Fibroblast of the aortic adventitia (primary cell): ENCODE results near the gene MBD1. TPM values are rescaled to one million over a fixed set of nuclear protein-coding genes. Genes with fewer than 3 reads are reported as not detected.
"Not testable (repeated sequence)": the region's sequence is repeated elsewhere in the genome, so short reads cannot be mapped to it uniquely, and the experiment has no call there.

Experiments used
- DNase-seq: peaks from one replicate; pipeline ENCODE4 v3.0.0-alpha.2; 2010; ENCODE audit warnings: low read depth
- H3K4me3 ChIP-seq: 2 replicates; pipeline ENCODE4 v1.5.1; 2011; ENCODE audit warnings: low read depth, mild to moderate bottlenecking, control low read depth, low read length, moderate library complexity
- CTCF ChIP-seq: IDR thresholded peaks from 2 replicates; pipeline ENCODE4 v1.5.1; 2011; ENCODE audit warnings: mild to moderate bottlenecking, low read length, control low read depth, inconsistent platforms; ENCODE audit not compliant: insufficient read depth
- total RNA-seq: library from RNA; depleted of rRNA; stranded (reverse); fragments of >200 nt; gene quantifications from 2 replicates; pipeline ENCODE4 v1.2.3, GENCODE V29; 2012; ENCODE audit warnings: low replicate concordance

Gene MBD1
- total RNA-seq, 1 donor, result 50.3 TPM

GRCh38 chr18:50313031-50313607, 31.8 kb upstream of the MBD1 start:
- no peak overlapping the region for H3K4me3 ChIP-seq
- no peak for DNase-seq
- TF ChIP-seq CTCF, result no peak

GRCh38 chr18:50312296-50313030, 31.1 kb upstream of the MBD1 start:
- TF ChIP-seq CTCF, result no peak
- no peak overlapping the region for H3K4me3 ChIP-seq
- no peak for DNase-seq

DNA sequence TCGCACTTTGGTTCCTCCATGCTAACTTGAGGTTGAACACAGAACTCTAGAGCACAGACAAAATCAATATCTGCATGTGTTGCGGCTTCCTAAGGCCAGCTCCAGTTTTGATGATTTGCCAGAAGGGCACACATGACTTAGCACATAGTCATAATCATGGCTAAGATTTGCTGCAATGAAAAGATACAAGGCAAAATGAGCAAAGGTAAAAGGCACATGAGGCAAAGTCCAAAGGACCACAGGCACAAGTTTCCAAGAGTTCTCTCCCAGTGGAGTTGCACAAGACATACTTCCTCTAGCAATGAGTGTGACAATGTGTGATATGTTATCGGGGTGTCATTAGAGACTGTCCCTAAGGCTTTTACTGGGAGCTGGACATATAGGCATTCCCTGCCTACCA, 30.3 kb upstream of the MBD1 start:
- no peak for TF ChIP-seq CTCF
- H3K4me3 ChIP-seq, result no peak overlapping the region
- no peak for DNase-seq

DNA sequence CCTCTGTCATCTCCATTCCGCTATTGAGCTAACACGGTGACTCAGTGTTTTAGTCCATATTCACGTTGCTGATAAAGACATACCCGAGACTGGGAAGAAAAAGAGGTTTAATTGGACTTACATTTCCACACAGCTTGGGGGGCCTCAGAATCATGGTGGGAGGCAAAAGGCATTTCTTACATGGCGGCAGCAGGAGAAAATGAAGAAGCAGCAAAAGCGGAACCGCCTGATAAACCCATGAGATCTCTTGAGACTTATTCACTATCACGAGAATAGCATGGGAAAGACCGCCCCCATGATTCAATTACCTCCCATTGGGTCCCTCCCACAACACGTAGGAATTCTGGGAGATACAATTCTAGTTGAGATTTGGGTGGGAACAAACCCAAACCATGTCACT, 28.8 kb upstream of the MBD1 start:
- TF ChIP-seq CTCF, result no peak
- DNase-seq, result no peak
- no peak overlapping the region for H3K4me3 ChIP-seq

DNA sequence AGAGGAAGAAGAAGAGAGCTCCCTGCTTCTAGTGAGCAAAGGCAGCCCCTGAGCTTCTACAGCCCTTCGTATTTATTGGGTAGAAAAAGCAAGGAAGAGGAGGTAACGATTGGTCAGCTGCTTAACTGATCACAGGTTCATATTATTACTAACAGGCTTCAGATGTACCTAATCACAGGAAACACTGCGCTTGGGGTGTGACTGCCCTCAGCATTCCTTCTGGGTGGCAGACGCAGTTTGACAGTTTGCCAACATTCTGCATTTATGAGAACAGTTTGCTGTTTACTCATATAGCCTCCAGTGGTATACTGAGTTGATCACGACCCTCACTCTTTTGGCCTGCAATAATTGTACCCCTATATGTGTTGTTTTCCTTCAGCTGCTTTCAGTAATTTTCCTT, 27.5 kb upstream of the MBD1 start:
- H3K4me3 ChIP-seq, DNase-seq: not testable (repeated sequence)

DNA sequence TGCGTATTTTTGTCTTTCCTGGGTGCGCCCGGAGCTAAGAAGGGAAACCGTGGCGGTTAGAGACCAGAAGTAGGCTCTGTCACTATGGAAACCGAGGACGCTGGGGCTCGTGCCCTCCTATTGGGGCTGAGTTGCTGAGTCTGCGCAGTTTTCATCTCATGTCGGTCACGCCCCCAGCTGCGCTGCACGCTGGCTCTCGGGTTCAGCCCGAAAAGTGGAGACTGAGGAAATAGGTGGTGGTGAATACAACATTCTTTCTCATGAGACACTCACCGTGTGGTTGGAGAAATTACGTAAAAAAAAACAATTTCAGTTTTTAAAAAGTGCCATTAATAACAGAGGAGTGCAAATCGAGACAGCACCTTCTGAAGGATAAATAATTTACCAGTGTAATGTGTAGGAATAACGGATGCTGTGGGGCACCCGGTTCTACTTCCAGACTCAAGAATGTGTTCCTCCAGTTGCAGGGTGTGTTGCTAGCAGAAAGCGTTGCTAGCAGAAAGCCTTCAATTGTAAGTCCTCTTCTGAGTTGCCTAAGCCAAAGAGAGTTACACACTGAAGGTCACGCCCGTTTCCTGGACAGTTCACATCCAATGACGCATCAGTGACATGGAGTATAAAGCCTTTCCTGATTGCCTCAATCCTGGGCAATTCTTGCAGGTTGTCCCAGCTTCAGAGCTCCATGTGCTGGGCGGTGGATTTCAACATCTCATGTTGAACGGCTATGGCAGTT, 26.6 kb upstream of the MBD1 start:
- peak overlapping the region; percentile 70 for H3K4me3 ChIP-seq
- DNase-seq, result peak; percentile 86
- TF ChIP-seq CTCF, result no peak

DNA sequence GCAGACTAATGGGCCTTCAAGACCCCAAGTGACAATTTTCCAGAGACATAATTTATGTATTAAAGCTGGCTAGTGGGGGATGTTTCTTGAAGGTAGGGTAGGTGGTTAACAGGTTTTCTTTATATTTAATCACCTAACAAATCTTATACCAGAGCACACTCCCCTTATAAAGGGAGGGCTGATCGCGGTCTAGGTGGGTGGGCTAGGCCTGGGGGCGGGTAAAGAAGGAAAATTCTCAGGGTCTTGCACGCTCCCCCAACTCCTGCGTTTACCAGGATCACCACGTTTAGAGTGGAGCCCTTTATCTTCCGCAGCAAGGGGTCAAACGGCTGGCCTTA, 26.0 kb upstream of the MBD1 start:
- no peak for DNase-seq
- TF ChIP-seq CTCF, result no peak
- H3K4me3 ChIP-seq, result peak overlapping the region; percentile 70
